PC-9 (cell line): ENCODE results near the gene SLC22A31.

Experiments
- EZH2 ChIP-seq: fragments of 200-600 bp; sonication (generic); IDR thresholded peaks from 2 replicates; pipeline ENCODE4 v1.8.0; 2017; ENCODE audit warnings: antibody characterized with exemption, low read depth
- TF ChIP-seq, protein P1 (sequence below): fragments of 200-600 bp; sonication (generic); conservative IDR thresholded peaks from 2 replicates; pipeline ENCODE4 v1.6.1; 2017; ENCODE audit warnings: mixed run types, antibody characterized with exemption, mild to moderate bottlenecking, moderate library complexity

DNA sequence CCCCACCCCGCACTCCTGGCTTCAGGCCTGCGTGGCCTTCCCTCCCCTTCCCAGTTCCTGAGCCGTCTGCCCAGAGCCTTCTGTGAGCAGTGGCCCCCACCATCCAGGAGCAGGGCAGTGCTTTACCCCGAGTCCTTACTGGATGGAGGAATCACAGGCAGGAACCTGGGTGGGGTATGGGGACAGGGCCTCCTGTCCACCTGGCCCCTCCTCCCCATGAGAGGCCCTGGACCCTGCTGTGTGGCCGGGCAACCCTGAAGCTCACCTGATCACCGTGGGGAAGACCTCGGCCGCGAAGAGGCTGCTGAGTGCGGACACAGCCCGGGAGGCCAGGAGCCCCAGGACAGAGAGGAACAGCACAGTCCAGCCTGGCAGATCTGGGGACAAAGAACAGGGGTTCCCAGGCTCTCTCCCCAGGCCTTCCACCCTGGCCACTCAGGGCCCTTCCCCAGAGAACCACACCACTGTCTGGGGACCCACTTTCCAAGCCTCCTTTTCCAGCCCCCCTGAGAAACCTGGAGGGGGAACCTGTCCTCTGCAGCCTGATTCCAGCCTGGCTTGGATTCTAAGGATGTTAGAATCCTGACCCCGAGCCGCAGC lies 3.2 kb downstream of the SLC22A31 start:
- no peak for TF ChIP-seq EZH2
- TF ChIP-seq, protein P1, sequence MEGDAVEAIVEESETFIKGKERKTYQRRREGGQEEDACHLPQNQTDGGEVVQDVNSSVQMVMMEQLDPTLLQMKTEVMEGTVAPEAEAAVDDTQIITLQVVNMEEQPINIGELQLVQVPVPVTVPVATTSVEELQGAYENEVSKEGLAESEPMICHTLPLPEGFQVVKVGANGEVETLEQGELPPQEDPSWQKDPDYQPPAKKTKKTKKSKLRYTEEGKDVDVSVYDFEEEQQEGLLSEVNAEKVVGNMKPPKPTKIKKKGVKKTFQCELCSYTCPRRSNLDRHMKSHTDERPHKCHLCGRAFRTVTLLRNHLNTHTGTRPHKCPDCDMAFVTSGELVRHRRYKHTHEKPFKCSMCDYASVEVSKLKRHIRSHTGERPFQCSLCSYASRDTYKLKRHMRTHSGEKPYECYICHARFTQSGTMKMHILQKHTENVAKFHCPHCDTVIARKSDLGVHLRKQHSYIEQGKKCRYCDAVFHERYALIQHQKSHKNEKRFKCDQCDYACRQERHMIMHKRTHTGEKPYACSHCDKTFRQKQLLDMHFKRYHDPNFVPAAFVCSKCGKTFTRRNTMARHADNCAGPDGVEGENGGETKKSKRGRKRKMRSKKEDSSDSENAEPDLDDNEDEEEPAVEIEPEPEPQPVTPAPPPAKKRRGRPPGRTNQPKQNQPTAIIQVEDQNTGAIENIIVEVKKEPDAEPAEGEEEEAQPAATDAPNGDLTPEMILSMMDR, result no peak
